GM18498 (cell line): ENCODE data around the gene PIP4K2C.
"Not testable (repeated sequence)": the region's sequence is repeated elsewhere in the genome, so short reads cannot be mapped to it uniquely, and the experiment has no call there.

Experiments used
- ATAC-seq: cut with Tn5 transposase; IDR thresholded peaks from one replicate; pipeline ENCODE4 v1.9.1; 2021; ENCODE audit warnings: mild to moderate bottlenecking, moderate library complexity; ENCODE audit not compliant: unreplicated experiment

The PIP4K2C gene

GRCh38 chr12:57609101-57609780, 18.2 kb downstream of the PIP4K2C start:
- no peak for ATAC-seq

GRCh38 chr12:57609781-57610553, 19.0 kb downstream of the PIP4K2C start:
- no peak for ATAC-seq

- ATAC-seq: no peak
These were observed 19.6 kb downstream of the PIP4K2C start for GRCh38 chr12:57610554-57611107.

GRCh38 chr12:57611108-57611826, 20.3 kb downstream of the PIP4K2C start, which contains the start of gene ARHGEF25:
Gene ARHGEF25, plus strand, starts transcription at chr12:57611435. Its CDS starts 460 bp downstream, at chr12:57611895.
- ATAC-seq: no peak

- no peak for ATAC-seq
These were observed 21.1 kb downstream of the PIP4K2C start for GRCh38 chr12:57611827-57612710.

GRCh38 chr12:57612711-57613426, 21.9 kb downstream of the PIP4K2C start:
- no peak for ATAC-seq

- no peak for ATAC-seq
These were observed 22.6 kb downstream of the PIP4K2C start for GRCh38 chr12:57613427-57614109.

- ATAC-seq: peak; percentile 48
These were observed 23.4 kb downstream of the PIP4K2C start for GRCh38 chr12:57614178-57614947.

GRCh38 chr12:57614948-57615500, 24.0 kb downstream of the PIP4K2C start:
- ATAC-seq: no peak

GRCh38 chr12:57615637-57616036, 24.6 kb downstream of the PIP4K2C start:
- ATAC-seq: no peak

GRCh38 chr12:57616383-57617101, 25.6 kb downstream of the PIP4K2C start:
- ATAC-seq: no peak

- no peak for ATAC-seq
These were observed 26.9 kb downstream of the PIP4K2C start for GRCh38 chr12:57617942-57618341.

GRCh38 chr12:57618431-57618830, 27.4 kb downstream of the PIP4K2C start:
- not testable (repeated sequence) for ATAC-seq

GRCh38 chr12:57618966-57619433, 28.0 kb downstream of the PIP4K2C start:
- ATAC-seq: no peak

- ATAC-seq: no peak
These were observed 28.6 kb downstream of the PIP4K2C start for GRCh38 chr12:57619434-57620244.

- no peak for ATAC-seq
These were observed 29.4 kb downstream of the PIP4K2C start for GRCh38 chr12:57620245-57620935.
